IPS-15b (cell line): ENCODE measurements around the gene KLF11.

ENCODE experiments used
- H3K27me3 ChIP-seq: one replicate; pipeline ENCODE4 v1.6.1; 2013; ENCODE audit warnings: low read length; ENCODE audit not compliant: control insufficient read depth, insufficient read depth
- H3K36me3 ChIP-seq: one replicate; pipeline ENCODE4 v1.6.1; 2013; ENCODE audit warnings: low read length; ENCODE audit not compliant: control insufficient read depth, insufficient read depth
- H3K4me1 ChIP-seq: one replicate; pipeline ENCODE4 v1.6.1; 2013; ENCODE audit warnings: mild to moderate bottlenecking, low read length; ENCODE audit not compliant: control insufficient read depth, insufficient read depth
- H3K4me3 ChIP-seq: one replicate; pipeline ENCODE4 v1.5.1; 2013; ENCODE audit warnings: low read depth, low read length
- H3K9ac ChIP-seq: one replicate; pipeline ENCODE4 v1.6.1; 2013; ENCODE audit warnings: low read depth, mild to moderate bottlenecking, low read length
- H3K9me3 ChIP-seq: one replicate; pipeline ENCODE4 v1.6.1; 2013; ENCODE audit warnings: mild to moderate bottlenecking, low read length; ENCODE audit not compliant: control insufficient read depth, insufficient read depth

The KLF11 gene

DNA sequence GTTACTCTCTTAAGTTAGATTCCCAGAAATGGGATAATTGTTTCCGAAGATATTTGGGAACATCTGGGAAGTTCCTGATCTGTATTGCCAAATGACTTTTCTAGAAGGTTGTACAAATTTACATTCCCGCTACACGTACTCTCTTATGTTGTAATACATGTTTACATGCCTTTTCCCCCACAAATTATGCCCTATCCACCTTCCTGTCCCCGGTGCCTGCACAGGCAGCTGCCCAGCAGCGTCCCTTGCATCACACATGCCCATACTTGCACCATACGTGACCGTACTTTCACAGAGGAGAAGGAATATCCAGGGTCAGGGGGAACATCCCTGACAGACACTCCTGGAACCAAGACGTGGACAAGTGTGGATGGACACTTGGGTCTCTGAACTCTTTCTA, 24.2 kb upstream of the KLF11 start:
- no peak overlapping the region for H3K4me3 ChIP-seq
- no peaks in the 10 kb centered on the region for H3K4me1 ChIP-seq
- no peak overlapping the region for H3K9ac ChIP-seq
- H3K9me3 ChIP-seq = no peaks in the 10 kb centered on the region
- H3K27me3 ChIP-seq = no peaks in the 10 kb centered on the region
- no peaks in the 10 kb centered on the region for H3K36me3 ChIP-seq

DNA sequence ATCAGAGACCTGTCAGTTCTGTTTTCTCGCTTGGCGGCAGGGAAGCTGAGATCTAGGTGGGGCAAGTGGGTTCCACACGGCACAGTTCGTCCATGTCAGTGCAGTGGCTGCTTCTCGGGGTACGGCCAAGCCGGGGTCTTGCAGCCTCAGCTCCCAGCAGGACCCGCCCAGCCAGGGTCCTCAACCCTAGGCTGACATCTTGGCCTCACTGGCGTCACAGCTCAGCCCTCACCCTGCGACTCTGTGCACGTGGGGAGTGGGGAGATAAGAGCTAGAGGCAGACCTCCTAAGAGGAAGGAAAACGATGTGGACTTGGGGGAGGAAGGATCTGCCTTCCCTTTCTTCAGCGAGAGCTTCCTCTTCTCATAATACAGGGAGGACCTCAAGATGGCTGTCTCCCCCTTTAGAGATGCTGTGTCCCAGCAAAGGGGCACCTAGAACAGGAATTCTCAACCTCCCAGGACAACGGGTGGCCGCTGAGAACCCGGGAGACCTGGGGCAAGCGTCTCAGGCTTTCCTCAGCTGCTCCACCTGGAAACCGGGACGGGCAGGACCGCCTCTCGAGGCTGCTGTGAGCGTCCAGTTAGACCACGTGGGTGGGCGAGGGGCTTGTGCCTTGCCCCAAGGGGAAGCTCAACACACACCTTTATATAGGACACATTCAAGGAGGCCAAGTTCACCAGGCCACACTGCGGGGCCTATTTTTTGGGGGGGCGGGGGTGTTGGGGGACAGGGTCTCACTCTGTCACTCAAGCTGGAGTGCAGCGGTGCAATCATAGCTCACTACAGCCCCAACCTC, 23.5 kb upstream of the KLF11 start:
- no peaks in the 10 kb centered on the region for H3K27me3 ChIP-seq
- H3K36me3 ChIP-seq = no peaks in the 10 kb centered on the region
- H3K9ac ChIP-seq = no peak overlapping the region
- no peaks in the 10 kb centered on the region for H3K9me3 ChIP-seq
- H3K4me1 ChIP-seq = no peaks in the 10 kb centered on the region
- no peak overlapping the region for H3K4me3 ChIP-seq

DNA sequence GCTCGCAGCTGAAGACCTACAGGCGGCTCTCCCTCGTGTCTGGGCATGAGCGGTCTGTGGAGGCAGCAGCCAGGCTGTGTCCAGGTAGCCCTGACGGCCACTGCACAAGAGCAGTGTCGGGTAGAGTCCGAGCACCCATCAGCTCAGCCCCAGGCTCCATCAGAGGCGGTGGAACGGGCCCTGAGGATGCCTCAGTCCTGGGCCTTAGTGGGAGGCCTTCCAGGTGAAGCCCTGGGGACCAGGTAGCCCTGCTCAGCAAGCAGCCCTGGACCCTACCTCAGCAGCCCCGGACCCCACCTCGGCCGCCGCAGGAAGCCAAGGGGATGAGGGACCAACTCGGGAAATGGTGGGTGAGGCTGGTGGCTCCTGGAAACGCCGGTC, 21.3 kb upstream of the KLF11 start:
- H3K9me3 ChIP-seq = no peaks in the 10 kb centered on the region
- H3K4me1 ChIP-seq = no peaks in the 10 kb centered on the region
- H3K36me3 ChIP-seq = no peaks in the 10 kb centered on the region
- H3K4me3 ChIP-seq = no peak overlapping the region
- no peaks in the 10 kb centered on the region for H3K27me3 ChIP-seq
- H3K9ac ChIP-seq = no peak overlapping the region

DNA sequence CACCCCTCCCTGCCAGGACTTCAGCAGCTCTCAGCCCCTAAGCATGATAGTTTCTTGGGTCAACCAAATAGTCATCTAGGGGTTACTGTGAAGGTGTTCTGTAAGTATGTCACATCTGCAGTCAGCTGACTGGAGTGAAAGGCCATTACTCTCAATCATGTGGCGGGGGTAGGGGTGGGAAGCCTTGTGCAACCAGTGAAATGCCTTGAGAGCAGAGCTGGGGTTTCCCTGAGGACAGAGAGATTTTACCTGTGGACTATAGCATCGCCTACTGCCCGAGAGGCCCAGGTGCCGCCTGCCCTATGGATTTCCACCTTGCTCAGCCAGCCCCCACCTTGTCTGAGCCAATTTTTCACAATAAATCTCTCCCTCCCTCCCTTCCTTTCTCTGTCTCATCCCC, 20.9 kb upstream of the KLF11 start:
- Histone ChIP-seq H3K9ac (no peak overlapping the region), H3K36me3 (no peaks in the 10 kb centered on the region), H3K27me3 (no peaks in the 10 kb centered on the region), H3K4me1 (no peaks in the 10 kb centered on the region), H3K4me3 (no peak overlapping the region), H3K9me3 (no peaks in the 10 kb centered on the region)

DNA sequence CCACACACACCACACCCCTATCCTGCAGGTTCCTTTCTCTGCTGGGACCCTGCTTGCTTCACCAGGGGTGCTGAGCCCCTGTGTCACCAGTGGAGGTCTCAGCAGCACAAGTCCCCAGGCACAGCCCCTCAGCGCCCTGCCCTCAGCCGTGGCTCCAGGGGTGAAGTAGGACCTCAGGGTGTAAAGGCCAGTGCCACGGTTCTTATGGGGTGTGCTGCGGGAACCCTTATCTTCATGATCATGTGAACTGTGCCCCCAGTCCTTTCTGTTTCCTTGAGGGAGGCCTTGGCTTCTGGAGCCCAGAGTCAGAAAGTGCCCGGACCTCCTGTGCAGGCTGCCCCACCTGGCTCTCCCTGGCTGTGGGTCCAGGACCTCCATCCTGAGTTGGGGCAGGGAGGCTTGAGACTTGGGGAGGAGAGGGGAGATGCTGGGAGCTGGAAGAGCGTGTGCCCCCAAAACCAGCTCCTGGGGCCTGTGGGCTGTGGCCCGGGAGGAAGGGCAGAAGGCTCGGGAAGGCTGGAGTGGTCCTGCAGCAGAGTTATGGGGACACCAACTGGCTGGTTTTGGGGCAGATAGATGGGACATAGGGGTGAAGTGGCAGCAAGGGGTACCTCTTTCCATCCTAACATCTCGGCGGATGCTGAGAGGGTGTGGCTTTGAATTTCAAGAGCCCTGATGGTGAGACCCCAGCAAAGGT, 20.2 kb upstream of the KLF11 start:
- no peaks in the 10 kb centered on the region for H3K36me3 ChIP-seq
- no peak overlapping the region for H3K4me3 ChIP-seq
- H3K27me3 ChIP-seq = no peaks in the 10 kb centered on the region
- H3K9me3 ChIP-seq = no peaks in the 10 kb centered on the region
- H3K9ac ChIP-seq = no peak overlapping the region
- H3K4me1 ChIP-seq = peaks cover under 1% of the 10 kb centered on the region

DNA sequence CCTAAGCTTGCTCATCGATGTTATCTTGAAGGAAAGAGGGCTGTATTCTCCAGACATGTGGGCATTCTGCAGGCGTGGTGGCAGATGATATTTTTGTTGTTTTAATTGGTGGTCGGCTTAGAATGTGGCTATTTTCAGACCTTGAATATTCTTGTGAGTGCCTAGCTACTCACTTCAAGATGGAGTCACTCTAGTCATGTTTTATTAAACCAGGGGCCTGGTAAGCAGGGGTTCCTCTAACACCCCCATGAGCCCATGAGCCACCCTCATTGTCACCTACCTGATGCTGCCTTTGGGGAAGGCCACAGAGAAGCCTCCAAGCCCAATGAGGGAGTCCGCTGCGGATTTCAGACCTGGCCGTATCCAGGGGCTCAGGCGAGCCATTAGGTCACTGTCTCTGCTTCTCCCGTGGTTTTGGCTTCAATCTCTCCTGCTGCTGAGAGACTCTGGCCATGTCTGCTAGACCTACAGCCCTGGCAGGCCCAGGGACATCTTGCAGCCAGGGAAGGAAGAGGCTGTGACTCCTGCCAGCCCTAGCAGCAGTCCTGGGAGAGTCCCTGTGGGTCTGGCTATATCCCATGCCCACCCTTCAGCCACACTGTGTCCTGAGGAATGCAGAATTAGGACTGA, 16.3 kb upstream of the KLF11 start:
- Histone ChIP-seq H3K27me3 (no peaks in the 10 kb centered on the region), H3K9me3 (no peaks in the 10 kb centered on the region), H3K9ac (no peak overlapping the region), H3K4me3 (no peak overlapping the region), H3K36me3 (no peaks in the 10 kb centered on the region), H3K4me1 (peaks cover 6% of the 10 kb centered on the region)

DNA sequence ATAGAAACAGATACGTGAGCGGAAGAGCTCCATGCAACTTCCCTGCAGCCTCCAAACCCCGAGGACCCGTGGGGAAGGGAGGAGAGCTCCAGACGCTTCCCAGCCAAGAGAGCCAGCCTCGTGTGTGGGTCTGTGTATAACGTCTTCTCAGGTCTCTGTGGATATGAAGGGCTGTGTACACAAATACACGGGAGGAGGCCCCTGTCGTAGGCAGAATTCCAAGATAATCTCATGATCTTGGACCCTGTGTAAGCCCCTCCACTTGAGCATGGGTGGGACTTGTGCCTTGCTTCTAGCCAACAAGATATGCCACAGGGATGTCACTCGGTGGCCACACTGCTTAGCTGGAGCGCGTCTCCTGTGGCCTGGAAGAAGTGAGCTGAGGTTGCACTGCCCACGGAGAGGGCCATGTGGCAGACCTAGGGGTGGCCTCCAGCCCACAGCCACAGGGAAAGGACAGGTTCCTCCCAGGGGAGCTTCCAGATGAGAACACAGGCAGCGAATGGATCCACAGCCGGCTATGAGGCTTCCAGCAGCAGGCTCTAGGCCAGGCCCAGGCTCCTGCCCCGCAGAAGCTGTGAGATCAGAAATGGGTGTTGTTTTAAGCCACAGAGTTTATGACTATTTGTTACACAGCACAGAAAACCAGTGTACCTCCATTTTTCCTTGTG, 15.6 kb upstream of the KLF11 start:
- Histone ChIP-seq H3K9ac (no peak overlapping the region), H3K4me3 (no peak overlapping the region), H3K4me1 (peaks cover 6% of the 10 kb centered on the region), H3K27me3 (no peaks in the 10 kb centered on the region), H3K36me3 (no peaks in the 10 kb centered on the region), H3K9me3 (no peaks in the 10 kb centered on the region)

DNA sequence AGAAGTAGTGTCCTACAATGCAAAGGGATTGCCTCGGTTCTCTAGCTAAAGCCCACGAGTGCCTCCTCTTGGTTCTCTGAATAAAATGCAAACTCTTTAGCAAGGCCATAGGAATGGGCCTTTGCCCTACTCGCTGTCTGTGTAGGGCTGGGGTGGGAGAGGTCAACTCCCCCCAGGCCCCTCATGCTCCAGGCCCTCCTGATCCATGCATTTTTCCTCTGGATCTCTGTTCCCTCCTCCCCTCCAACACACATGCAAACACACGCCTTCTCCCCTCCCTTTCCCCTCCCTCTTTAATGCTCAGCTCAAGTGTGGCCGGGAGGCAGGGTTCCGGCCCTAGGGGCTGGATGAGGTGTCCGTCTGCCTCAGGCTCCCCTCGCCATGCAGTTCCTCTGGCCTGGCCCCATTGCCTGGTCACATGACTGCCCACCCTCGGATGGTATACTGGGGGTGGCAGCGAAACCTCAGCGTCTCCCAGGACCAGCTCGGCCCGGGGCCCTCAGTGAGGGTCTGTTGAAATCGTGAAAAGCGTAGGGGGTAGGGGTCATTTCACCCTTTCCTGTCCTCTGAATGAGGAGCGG, 14.9 kb upstream of the KLF11 start:
- Histone ChIP-seq H3K4me3 (peak overlapping the region; percentile 30), H3K27me3 (no peaks in the 10 kb centered on the region), H3K36me3 (no peaks in the 10 kb centered on the region), H3K9me3 (no peaks in the 10 kb centered on the region), H3K4me1 (peaks cover 6% of the 10 kb centered on the region), H3K9ac (no peak overlapping the region)

DNA sequence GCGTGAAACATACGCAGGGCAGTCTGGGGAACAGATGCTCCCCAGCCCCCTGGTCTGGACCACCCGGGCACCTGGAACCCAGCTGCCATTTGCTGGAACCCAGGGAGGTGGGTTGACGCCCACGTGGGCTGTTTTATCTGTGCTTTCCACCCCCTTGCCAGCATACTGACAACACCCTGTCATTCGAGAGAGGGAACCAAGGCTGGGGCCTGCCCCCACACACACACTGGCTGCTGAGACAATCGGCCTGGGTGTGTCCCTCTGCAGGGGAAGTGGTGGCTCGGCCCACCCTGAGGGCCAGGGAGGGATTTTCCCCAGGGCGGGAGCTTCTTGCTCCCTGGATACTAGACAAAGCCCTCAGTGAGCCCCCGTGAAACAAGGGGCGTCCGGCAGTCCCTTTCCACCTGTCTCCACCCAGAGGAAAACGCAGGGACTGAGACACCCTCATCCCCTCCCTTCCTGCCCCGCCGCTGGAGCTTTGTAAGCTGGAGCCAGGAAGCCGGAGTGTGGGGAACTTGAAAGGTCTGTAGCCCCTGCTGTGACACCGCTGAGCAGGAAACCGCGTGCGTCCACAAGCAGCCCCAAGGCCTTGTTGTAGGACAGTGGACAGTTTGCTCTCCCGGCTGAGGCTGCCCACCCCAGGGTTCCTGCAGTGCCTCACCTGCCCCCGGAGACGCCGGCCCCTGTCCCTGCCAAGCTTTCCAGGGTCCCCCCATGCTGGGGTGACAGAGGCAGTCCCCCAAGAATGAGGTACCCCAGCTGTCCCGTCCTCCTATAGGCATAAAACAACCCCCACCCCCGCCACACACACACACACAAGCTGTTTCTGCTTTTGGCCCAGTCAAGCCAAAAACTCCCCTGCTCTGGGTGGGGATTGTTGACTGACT, 14.1 kb upstream of the KLF11 start:
- Histone ChIP-seq H3K4me1 (peaks cover 6% of the 10 kb centered on the region), H3K36me3 (no peaks in the 10 kb centered on the region), H3K9me3 (no peaks in the 10 kb centered on the region), H3K9ac (no peak overlapping the region), H3K4me3 (peak overlapping the region; percentile 30), H3K27me3 (no peaks in the 10 kb centered on the region)

DNA sequence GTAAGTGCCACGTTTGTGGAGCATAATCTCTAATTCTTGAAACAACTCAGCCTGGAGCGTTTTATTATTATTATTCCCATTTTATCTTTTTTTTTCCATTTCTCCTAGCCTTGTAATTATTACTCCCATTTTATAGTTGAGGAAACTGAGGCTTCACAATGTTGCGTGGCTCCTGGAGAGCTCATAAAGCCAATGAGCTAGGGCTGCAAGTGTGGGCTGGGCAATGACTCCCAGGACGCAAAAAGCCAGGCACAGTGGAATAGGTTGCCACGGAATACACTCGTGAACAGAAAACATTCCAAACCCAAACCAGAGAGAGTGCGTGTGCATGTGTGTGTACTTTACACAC, 13.5 kb upstream of the KLF11 start:
- Histone ChIP-seq H3K36me3 (no peaks in the 10 kb centered on the region), H3K9me3 (no peaks in the 10 kb centered on the region), H3K9ac (no peak overlapping the region), H3K4me1 (peaks cover 6% of the 10 kb centered on the region), H3K27me3 (no peaks in the 10 kb centered on the region), H3K4me3 (no peak overlapping the region)

DNA sequence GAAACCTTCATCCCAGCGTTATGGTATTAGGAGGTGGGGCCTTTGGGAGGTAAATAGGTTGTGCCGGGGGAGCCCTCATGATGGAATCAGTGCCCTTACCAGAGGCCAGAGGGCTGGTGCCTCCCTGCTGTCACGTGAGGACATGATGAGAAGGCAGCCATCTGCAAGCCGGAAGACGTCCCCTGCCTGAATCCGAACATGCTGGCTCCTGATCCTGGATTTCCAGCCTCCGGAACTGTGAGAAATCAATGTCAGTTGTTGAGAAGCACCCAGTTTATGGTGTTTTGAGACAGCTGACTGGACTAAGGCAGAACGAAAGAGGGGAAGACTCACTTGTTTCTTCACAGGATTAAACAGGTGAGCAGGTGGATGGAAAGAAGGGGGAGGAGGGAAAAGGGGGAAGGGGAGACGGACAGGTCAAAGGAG, 13.0 kb upstream of the KLF11 start:
- no peak overlapping the region for H3K4me3 ChIP-seq
- peaks cover 6% of the 10 kb centered on the region for H3K4me1 ChIP-seq
- H3K27me3 ChIP-seq = no peaks in the 10 kb centered on the region
- no peak overlapping the region for H3K9ac ChIP-seq
- H3K9me3 ChIP-seq = no peaks in the 10 kb centered on the region
- H3K36me3 ChIP-seq = no peaks in the 10 kb centered on the region
